CD8-positive, alpha-beta memory T cell (primary cell): ENCODE measurements around the gene LAMA3. TPM values are rescaled to one million over a fixed set of nuclear protein-coding genes. Genes with fewer than 3 reads are reported as not detected.
A peak's percentile ranks its signal among the peaks of the same experiment; 100 is the strongest.

ENCODE experiments used
- CTCF ChIA-PET: fragments of 350-600 bp; sonication (Branson Sonifier 250); formaldehyde crosslinking; loops from one replicate; lab custom pipeline; 2021; ENCODE audit warnings: antibody characterized with exemption; lab: Charles Lee
- POLR2A ChIA-PET: fragments of 350-600 bp; sonication (Branson Sonifier 250); formaldehyde crosslinking; loops from one replicate; lab custom pipeline; 2021; ENCODE audit warnings: antibody characterized with exemption; lab: Charles Lee
- DNase-seq, 5 donors: peaks; one replicate each; pipeline versions ENCODE4 v3.0.0 to v3.0.0-alpha.2; 2020 to 2022; ENCODE audit warnings: mixed read lengths in 1 of 5
- H3K27ac ChIP-seq: one replicate; pipeline ENCODE4 v1.7.0; 2013; ENCODE audit warnings: low read depth, mild to moderate bottlenecking, low read length, moderate library complexity
- H3K27me3 ChIP-seq: 2 replicates; pipeline ENCODE4 v1.7.0; 2013; ENCODE audit warnings: low read length, mild to moderate bottlenecking; ENCODE audit not compliant: insufficient read depth, poor library complexity, severe bottlenecking
- H3K36me3 ChIP-seq: 2 replicates; pipeline ENCODE4 v1.7.0; 2013; ENCODE audit warnings: mild to moderate bottlenecking, low read length, moderate library complexity; ENCODE audit not compliant: insufficient read depth
- H3K4me1 ChIP-seq: 2 replicates; pipeline ENCODE4 v1.7.0; 2013; ENCODE audit warnings: mild to moderate bottlenecking, low read length, moderate library complexity; ENCODE audit not compliant: insufficient read depth
- H3K4me3 ChIP-seq: 2 replicates; pipeline ENCODE4 v1.7.0; 2013; ENCODE audit warnings: mild to moderate bottlenecking, low read length
- H3K9me3 ChIP-seq: 2 replicates; pipeline ENCODE4 v1.7.0; 2013; ENCODE audit warnings: mild to moderate bottlenecking, low read length
- H3K27ac Mint-ChIP-seq, 8 donors: one replicate each; pipeline ENCODE4 v1.8.0; 2020 to 2021; ENCODE audit warnings: mixed read lengths in 8 of 8, mild to moderate bottlenecking in 6 of 8, inconsistent platforms in 3 of 8, moderate library complexity in 3 of 8
- H3K27me3 Mint-ChIP-seq, 2 donors: one replicate each; pipeline ENCODE4 v1.8.0; 2020 to 2021; ENCODE audit warnings: mixed read lengths in 2 of 2, mild to moderate bottlenecking in 1 of 2, moderate library complexity in 1 of 2
- H3K36me3 Mint-ChIP-seq, 3 donors: one replicate each; pipeline ENCODE4 v1.8.0; 2020 to 2021; ENCODE audit warnings: mixed read lengths in 3 of 3, inconsistent platforms in 1 of 3, mild to moderate bottlenecking in 1 of 3
- H3K4me1 Mint-ChIP-seq, 3 donors: one replicate each; pipeline ENCODE4 v1.8.0; 2020 to 2021; ENCODE audit warnings: mixed read lengths in 3 of 3, inconsistent platforms in 1 of 3, mild to moderate bottlenecking in 1 of 3
- H3K4me3 Mint-ChIP-seq, 7 donors: one replicate each; pipeline ENCODE4 v1.8.0; 2020 to 2021; ENCODE audit warnings: mixed read lengths in 7 of 7, mild to moderate bottlenecking in 6 of 7, moderate library complexity in 4 of 7, inconsistent platforms in 2 of 7
- H3K9me3 Mint-ChIP-seq, 5 donors: one replicate each; pipeline ENCODE4 v1.8.0; 2020 to 2022; ENCODE audit warnings: mixed read lengths in 5 of 5, mild to moderate bottlenecking in 3 of 5, moderate library complexity in 2 of 5, inconsistent platforms in 1 of 5
- polyA plus RNA-seq: library from polyadenylated mRNA; unstranded; fragments of 300-500 nt; fragmentation: Illumina TruSeq; gene quantifications from one replicate; pipeline ENCODE4 v1.2.3, GENCODE V29; 2021
- total RNA-seq, 2 experiments: library from RNA; stranded (reverse); gene quantifications; one replicate each; pipeline ENCODE4 v1.2.3, GENCODE V29; 2021

The LAMA3 gene
- total and polyA plus RNA-seq, 3 experiments from 2014 or later: 0.47 TPM; not detected in 2

GRCh38 chr18:23825496-23825895 is 136.2 kb downstream of the LAMA3 start:
- Mint-ChIP-seq H3K36me3 (no peaks in the 10 kb centered on the region), H3K27ac (peak overlapping the region in 2 of 8 donors; percentile 5 to 79), H3K4me1 (peaks cover 14 to 33% (median 19%) of the 10 kb centered on the region in 3 donors), H3K27me3 (peaks cover 5 to 9% of the 10 kb centered on the region in 2 donors), H3K4me3 (no peak overlapping the region), H3K9me3 (no peaks in the 10 kb centered on the region)
- DNase-seq: no peak
- no peaks in the 10 kb centered on the region for H3K9me3 ChIP-seq
- peaks cover 7% of the 10 kb centered on the region for H3K4me1 ChIP-seq
- no peak overlapping the region for H3K27ac ChIP-seq
- ChIA-PET POLR2A (no interaction called here), CTCF (interaction anchor here (1.2 kb wide), 1 partner anchor 93 kb away, joined by 3 read pairs; no protein-coding TSS in a partner anchor)
- H3K36me3 ChIP-seq: no peaks in the 10 kb centered on the region
- H3K4me3 ChIP-seq: no peak overlapping the region
- H3K27me3 ChIP-seq: no peaks in the 10 kb centered on the region

- Histone ChIP-seq H3K27ac (no peak overlapping the region), H3K27me3 (no peaks in the 10 kb centered on the region), H3K4me3 (no peak overlapping the region), H3K9me3 (no peaks in the 10 kb centered on the region), H3K36me3 (no peaks in the 10 kb centered on the region), H3K4me1 (peaks cover 7% of the 10 kb centered on the region)
- H3K27me3 Mint-ChIP-seq: peaks cover 5 to 7% of the 10 kb centered on the region in 2 donors
- peaks cover 14 to 33% (median 19%) of the 10 kb centered on the region in 3 donors for H3K4me1 Mint-ChIP-seq
- H3K4me3 Mint-ChIP-seq: no peak overlapping the region
- H3K9me3 Mint-ChIP-seq: no peaks in the 10 kb centered on the region
- no peaks in the 10 kb centered on the region for H3K36me3 Mint-ChIP-seq
- ChIA-PET POLR2A (no interaction called here), CTCF (interaction anchor here (1.2 kb wide), 1 partner anchor 93 kb away, joined by 3 read pairs; no protein-coding TSS in a partner anchor)
- H3K27ac Mint-ChIP-seq: peak overlapping the region in 5 of 8 donors; percentile 71 to 91 (median 84)
- DNase-seq: no peak
These were observed 136.7 kb downstream of the LAMA3 start for GRCh38 chr18:23825978-23826405.

GRCh38 chr18:23826850-23827620 is 137.8 kb downstream of the LAMA3 start:
- ChIA-PET POLR2A (no interaction called here), CTCF (no interaction called here)
- Histone ChIP-seq H3K27me3 (no peaks in the 10 kb centered on the region), H3K4me1 (peaks cover 7% of the 10 kb centered on the region), H3K27ac (no peak overlapping the region), H3K4me3 (no peak overlapping the region), H3K9me3 (no peaks in the 10 kb centered on the region), H3K36me3 (no peaks in the 10 kb centered on the region)
- Mint-ChIP-seq H3K27me3 (peaks cover 5 to 7% of the 10 kb centered on the region in 2 donors), H3K27ac (peak overlapping the region in 6 of 8 donors; percentile 67 to 95 (median 91)), H3K4me1 (peaks cover 14 to 33% (median 19%) of the 10 kb centered on the region in 3 donors), H3K4me3 (no peak overlapping the region), H3K9me3 (no peaks in the 10 kb centered on the region), H3K36me3 (no peaks in the 10 kb centered on the region)
- DNase-seq: no peak

GRCh38 chr18:23827681-23828080 is 138.4 kb downstream of the LAMA3 start:
- no peak for DNase-seq
- H3K36me3 Mint-ChIP-seq: no peaks in the 10 kb centered on the region
- peaks cover 7% of the 10 kb centered on the region for H3K4me1 ChIP-seq
- H3K36me3 ChIP-seq: no peaks in the 10 kb centered on the region
- H3K27ac ChIP-seq: peak overlapping the region; percentile 5
- no peak overlapping the region for H3K4me3 Mint-ChIP-seq
- H3K9me3 ChIP-seq: no peaks in the 10 kb centered on the region
- CTCF ChIA-PET: interaction anchor here (1.2 to 2.5 kb wide), 2 partner anchors 90 to 92 kb away, joined by 3 to 10 read pairs; no protein-coding TSS in a partner anchor
- POLR2A ChIA-PET: no interaction called here
- peak overlapping the region in 6 of 8 donors; percentile 67 to 95 (median 91) for H3K27ac Mint-ChIP-seq
- H3K4me1 Mint-ChIP-seq: peaks cover 14 to 33% (median 19%) of the 10 kb centered on the region in 3 donors
- no peaks in the 10 kb centered on the region for H3K9me3 Mint-ChIP-seq
- H3K27me3 Mint-ChIP-seq: peaks cover under 1 to 3% of the 10 kb centered on the region in 2 donors
- H3K4me3 ChIP-seq: no peak overlapping the region
- no peaks in the 10 kb centered on the region for H3K27me3 ChIP-seq

GRCh38 chr18:23828426-23828825 is 139.2 kb downstream of the LAMA3 start:
- H3K27ac Mint-ChIP-seq: peak overlapping the region in 7 of 8 donors; percentile 44 to 95 (median 83)
- POLR2A ChIA-PET: no interaction called here

GRCh38 chr18:23832911-23833310 is 143.7 kb downstream of the LAMA3 start:
- Histone ChIP-seq H3K27ac (no peak overlapping the region), H3K9me3 (no peaks in the 10 kb centered on the region), H3K27me3 (no peaks in the 10 kb centered on the region), H3K4me3 (no peak overlapping the region), H3K36me3 (no peaks in the 10 kb centered on the region), H3K4me1 (peaks cover 7% of the 10 kb centered on the region)
- ChIA-PET CTCF (no interaction called here), POLR2A (no interaction called here)
- Mint-ChIP-seq H3K9me3 (no peaks in the 10 kb centered on the region), H3K4me1 (peaks cover 11 to 22% (median 13%) of the 10 kb centered on the region in 3 donors), H3K27me3 (no peaks in the 10 kb centered on the region), H3K4me3 (no peak overlapping the region), H3K27ac (no peak overlapping the region), H3K36me3 (no peaks in the 10 kb centered on the region)
- no peak for DNase-seq

More at GRCh38 chr18:23828426-23828825, 139.2 kb downstream of the LAMA3 start:
- Histone ChIP-seq H3K27ac (peak overlapping the region; percentile 5), H3K4me1 (peaks cover 7% of the 10 kb centered on the region), H3K36me3 (no peaks in the 10 kb centered on the region), H3K27me3 (no peaks in the 10 kb centered on the region), H3K4me3 (no peak overlapping the region), H3K9me3 (no peaks in the 10 kb centered on the region)
- Mint-ChIP-seq H3K9me3 (no peaks in the 10 kb centered on the region), H3K27me3 (peaks cover 0 to 2% of the 10 kb centered on the region in 2 donors), H3K36me3 (no peaks in the 10 kb centered on the region), H3K4me1 (peaks cover 14 to 33% (median 19%) of the 10 kb centered on the region in 3 donors), H3K4me3 (peak overlapping the region in 2 of 7 donors; percentile 5 to 12)
- peak; percentile 16 to 82 (median 55) for DNase-seq
- CTCF ChIA-PET: interaction anchor here (0.7 to 2.5 kb wide), 3 partner anchors 16 to 91 kb away, joined by 3 to 10 read pairs (median 3); no protein-coding TSS in a partner anchor

- Histone ChIP-seq H3K27ac (no peak overlapping the region), H3K4me1 (peaks cover 5% of the 10 kb centered on the region), H3K36me3 (no peaks in the 10 kb centered on the region), H3K4me3 (no peak overlapping the region), H3K27me3 (no peaks in the 10 kb centered on the region), H3K9me3 (no peaks in the 10 kb centered on the region)
- no peaks in the 10 kb centered on the region for H3K27me3 Mint-ChIP-seq
- no peak overlapping the region for H3K27ac Mint-ChIP-seq
- POLR2A ChIA-PET: no interaction called here
- CTCF ChIA-PET: interaction anchor here (1.6 kb wide), 1 partner anchor 38 kb away, joined by 3 read pairs; no protein-coding TSS in a partner anchor
- DNase-seq: no peak
- no peaks in the 10 kb centered on the region for H3K9me3 Mint-ChIP-seq
- no peaks in the 10 kb centered on the region for H3K36me3 Mint-ChIP-seq
- H3K4me3 Mint-ChIP-seq: no peak overlapping the region
- H3K4me1 Mint-ChIP-seq: peaks cover 5 to 16% (median 7%) of the 10 kb centered on the region in 3 donors
These were observed 144.5 kb downstream of the LAMA3 start for GRCh38 chr18:23833714-23834113.

GRCh38 chr18:23835091-23835490 is 145.8 kb downstream of the LAMA3 start:
- no peak overlapping the region for H3K4me3 ChIP-seq
- Mint-ChIP-seq H3K27me3 (no peaks in the 10 kb centered on the region), H3K4me1 (peaks cover 5 to 11% (median 5%) of the 10 kb centered on the region in 3 donors), H3K9me3 (no peaks in the 10 kb centered on the region), H3K27ac (no peak overlapping the region), H3K36me3 (no peaks in the 10 kb centered on the region), H3K4me3 (no peak overlapping the region)
- no peaks in the 10 kb centered on the region for H3K36me3 ChIP-seq
- POLR2A ChIA-PET: no interaction called here
- H3K9me3 ChIP-seq: no peaks in the 10 kb centered on the region
- CTCF ChIA-PET: no interaction called here
- H3K27ac ChIP-seq: no peak overlapping the region
- no peaks in the 10 kb centered on the region for H3K4me1 ChIP-seq
- no peak for DNase-seq
- no peaks in the 10 kb centered on the region for H3K27me3 ChIP-seq
